DND-41 (cell line): ENCODE results near the gene FCRL6.

Source experiments
- ATAC-seq: fragments of 200-7000 bp; cut with Tn5 transposase; 3 replicates; pipeline ENCODE4 v1.9.1; 2021; ENCODE audit warnings: low read depth; ENCODE audit not compliant: insufficient read depth
- DNase-seq: peaks from one replicate; pipeline ENCODE4 v3.0.0-alpha.2; 2020
- H2AFZ ChIP-seq: 2 replicates; pipeline ENCODE4 v1.6.0; 2012; ENCODE audit warnings: low read depth, low read length
- H3K27ac ChIP-seq: 2 replicates; pipeline ENCODE4 v1.5.1; 2012; ENCODE audit warnings: low read length, inconsistent platforms
- H3K27me3 ChIP-seq: fragments of 200-600 bp; sonication (generic); 2 replicates; pipeline ENCODE4 v1.6.0; 2012; ENCODE audit warnings: low read length, mild to moderate bottlenecking, inconsistent platforms; ENCODE audit not compliant: insufficient read depth, poor library complexity
- H3K36me3 ChIP-seq: 2 replicates; pipeline ENCODE4 v1.5.1; 2012; ENCODE audit warnings: low read length, inconsistent platforms; ENCODE audit not compliant: insufficient read depth
- H3K4me1 ChIP-seq: 2 replicates; pipeline ENCODE4 v1.5.1; 2012; ENCODE audit warnings: mild to moderate bottlenecking, low read length; ENCODE audit not compliant: insufficient read depth
- H3K4me2 ChIP-seq: 2 replicates; pipeline ENCODE4 v1.6.0; 2012; ENCODE audit warnings: mild to moderate bottlenecking, moderate library complexity, low read length, inconsistent platforms; ENCODE audit not compliant: insufficient read depth
- H3K4me3 ChIP-seq, 2 experiments: fragments of 200-600 bp in 1 of 2; shearing (Covaris generic) in 1 of 2; 2 replicates each; pipeline ENCODE4 v1.5.1; 2012 to 2016; ENCODE audit warnings: inconsistent platforms in 2 of 2, low read length in 2 of 2, mild to moderate bottlenecking in 2 of 2, low read depth in 1 of 2, moderate library complexity in 1 of 2
- H3K79me2 ChIP-seq: 2 replicates; pipeline ENCODE4 v1.6.0; 2012; ENCODE audit warnings: low read length, inconsistent platforms; ENCODE audit not compliant: insufficient read depth
- H3K9ac ChIP-seq: 2 replicates; pipeline ENCODE4 v1.6.0; 2012; ENCODE audit warnings: low read depth, mild to moderate bottlenecking, inconsistent platforms, low read length, moderate library complexity
- H3K9me3 ChIP-seq: 2 replicates; pipeline ENCODE4 v1.5.1; 2012; ENCODE audit warnings: low read length, moderate library complexity, mild to moderate bottlenecking, inconsistent platforms; ENCODE audit not compliant: insufficient read depth, severe bottlenecking
- H4K20me1 ChIP-seq: 2 replicates; pipeline ENCODE4 v1.6.0; 2012; ENCODE audit warnings: low read length; ENCODE audit not compliant: insufficient read depth
- EZH2 ChIP-seq: IDR thresholded peaks from 3 replicates; pipeline ENCODE4 v1.6.1; 2012; ENCODE audit warnings: borderline replicate concordance, low read depth, mild to moderate bottlenecking, moderate library complexity, low read length, inconsistent platforms; ENCODE audit not compliant: severe bottlenecking
- TF ChIP-seq, protein P1 (sequence below): IDR thresholded peaks from 2 replicates; pipeline ENCODE4 v1.5.1; 2012; ENCODE audit warnings: borderline replicate concordance, low read length, moderate library complexity, mild to moderate bottlenecking; ENCODE audit not compliant: poor library complexity, severe bottlenecking; ENCODE audit errors: extremely low read depth

The FCRL6 gene

DNA sequence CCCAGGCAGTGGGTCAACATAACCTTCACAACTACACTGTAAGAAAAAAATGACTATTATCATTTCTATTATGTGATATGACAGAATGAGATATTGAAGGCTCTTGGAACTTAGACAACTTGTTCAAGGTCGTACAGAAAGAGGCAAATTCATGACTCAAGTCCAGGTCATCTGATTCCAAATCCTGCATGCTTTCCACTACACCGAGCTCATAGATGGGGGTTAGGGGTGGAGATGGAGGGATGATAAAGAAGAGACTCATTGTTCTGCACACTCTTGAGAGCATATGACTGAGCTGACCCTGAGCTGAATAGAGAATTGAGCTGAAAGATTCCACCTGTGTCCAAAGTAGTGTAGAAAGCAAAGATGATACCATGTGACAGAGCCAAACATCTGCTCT lies 2.8 kb downstream of the FCRL6 start:
- Histone ChIP-seq H3K9ac (no peak overlapping the region), H3K27ac (no peak overlapping the region), H3K79me2 (no peaks in the 10 kb centered on the region), H2AFZ (no peak overlapping the region), H3K27me3 (peaks cover 48% of the 10 kb centered on the region), H3K36me3 (no peaks in the 10 kb centered on the region), H3K4me2 (no peak overlapping the region), H4K20me1 (no peaks in the 10 kb centered on the region), H3K9me3 (no peaks in the 10 kb centered on the region), H3K4me3 (no peak overlapping the region), H3K4me1 (peaks cover 3% of the 10 kb centered on the region; the same call in 1 of the 2 replicates)
- DNase-seq (no peak), ATAC-seq (no peak)
- no peak for TF ChIP-seq EZH2
- TF ChIP-seq, protein P1, sequence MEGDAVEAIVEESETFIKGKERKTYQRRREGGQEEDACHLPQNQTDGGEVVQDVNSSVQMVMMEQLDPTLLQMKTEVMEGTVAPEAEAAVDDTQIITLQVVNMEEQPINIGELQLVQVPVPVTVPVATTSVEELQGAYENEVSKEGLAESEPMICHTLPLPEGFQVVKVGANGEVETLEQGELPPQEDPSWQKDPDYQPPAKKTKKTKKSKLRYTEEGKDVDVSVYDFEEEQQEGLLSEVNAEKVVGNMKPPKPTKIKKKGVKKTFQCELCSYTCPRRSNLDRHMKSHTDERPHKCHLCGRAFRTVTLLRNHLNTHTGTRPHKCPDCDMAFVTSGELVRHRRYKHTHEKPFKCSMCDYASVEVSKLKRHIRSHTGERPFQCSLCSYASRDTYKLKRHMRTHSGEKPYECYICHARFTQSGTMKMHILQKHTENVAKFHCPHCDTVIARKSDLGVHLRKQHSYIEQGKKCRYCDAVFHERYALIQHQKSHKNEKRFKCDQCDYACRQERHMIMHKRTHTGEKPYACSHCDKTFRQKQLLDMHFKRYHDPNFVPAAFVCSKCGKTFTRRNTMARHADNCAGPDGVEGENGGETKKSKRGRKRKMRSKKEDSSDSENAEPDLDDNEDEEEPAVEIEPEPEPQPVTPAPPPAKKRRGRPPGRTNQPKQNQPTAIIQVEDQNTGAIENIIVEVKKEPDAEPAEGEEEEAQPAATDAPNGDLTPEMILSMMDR: no peak

- TF ChIP-seq, protein P1: no peak
- no peak for TF ChIP-seq EZH2
- peaks cover 10% of the 10 kb centered on the region for H3K27me3 ChIP-seq
These were observed 13.8 kb downstream of the FCRL6 start for GRCh38 chr1:159815926-159816325.

DNA sequence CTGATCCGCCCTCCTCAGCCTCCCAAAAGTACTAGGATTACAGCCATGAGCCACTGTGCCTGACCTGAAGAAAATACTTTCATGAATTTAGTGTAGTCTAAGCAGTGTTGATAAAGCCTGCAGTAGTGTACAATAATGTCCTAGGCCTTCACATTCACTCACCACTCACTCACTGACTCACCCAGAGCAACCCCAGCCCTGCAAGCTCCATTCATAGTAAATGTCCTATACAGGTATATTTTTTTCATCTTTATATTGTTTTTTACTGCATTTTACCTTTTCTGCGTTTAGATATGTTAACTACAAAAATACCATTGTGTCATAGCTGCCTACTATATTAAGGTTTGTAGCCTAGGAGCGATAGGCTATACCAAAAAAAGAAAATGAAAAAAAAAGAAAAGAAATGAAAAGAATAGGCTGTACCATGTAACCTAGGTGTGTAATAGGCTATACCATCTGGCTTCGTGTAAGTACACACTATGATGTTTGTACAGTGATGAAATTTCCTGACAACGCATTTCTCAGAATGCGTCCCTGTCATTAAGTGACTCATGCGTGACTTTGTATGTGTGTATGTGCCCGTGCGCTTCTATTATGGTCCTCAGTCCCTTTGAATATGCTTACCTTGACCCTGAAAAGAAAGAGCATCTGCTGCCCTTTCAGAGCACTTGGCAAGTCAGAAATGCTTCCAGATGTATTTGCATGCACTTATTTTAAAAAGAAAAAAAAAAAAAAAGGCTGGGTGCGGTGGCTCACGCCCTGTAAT lies 15.3 kb downstream of the FCRL6 start:
- TF ChIP-seq, protein P1: no peak
- no peak for TF ChIP-seq EZH2
- no peak for ATAC-seq
- Histone ChIP-seq H2AFZ (no peak overlapping the region), H3K4me2 (no peak overlapping the region), H3K27ac (no peak overlapping the region), H4K20me1 (no peaks in the 10 kb centered on the region), H3K27me3 (peaks cover 4% of the 10 kb centered on the region), H3K9ac (no peak overlapping the region), H3K36me3 (no peaks in the 10 kb centered on the region), H3K4me3 (no peak overlapping the region), H3K4me1 (no peaks in the 10 kb centered on the region), H3K79me2 (no peaks in the 10 kb centered on the region), H3K9me3 (no peaks in the 10 kb centered on the region)
- DNase-seq: no peak

More at GRCh38 chr1:159815926-159816325, 13.8 kb downstream of the FCRL6 start:
- no peak for DNase-seq
- no peak for ATAC-seq
- Histone ChIP-seq H2AFZ (no peak overlapping the region), H3K4me1 (no peaks in the 10 kb centered on the region), H4K20me1 (no peaks in the 10 kb centered on the region), H3K79me2 (no peaks in the 10 kb centered on the region), H3K36me3 (no peaks in the 10 kb centered on the region), H3K9ac (no peak overlapping the region), H3K4me3 (no peak overlapping the region), H3K9me3 (no peaks in the 10 kb centered on the region), H3K27ac (no peak overlapping the region), H3K4me2 (no peak overlapping the region)
